HG03280 (cell line): ENCODE data around the gene RGS6.

Experiments used
- ATAC-seq: cut with Tn5 transposase; IDR thresholded peaks from one replicate; pipeline ENCODE4 v1.9.1; 2021; ENCODE audit warnings: mild to moderate bottlenecking, moderate library complexity; ENCODE audit not compliant: unreplicated experiment

The RGS6 gene

GRCh38 chr14:72613975-72614319 lies 681.7 kb downstream of the RGS6 start:
- ATAC-seq, result no peak

DNA sequence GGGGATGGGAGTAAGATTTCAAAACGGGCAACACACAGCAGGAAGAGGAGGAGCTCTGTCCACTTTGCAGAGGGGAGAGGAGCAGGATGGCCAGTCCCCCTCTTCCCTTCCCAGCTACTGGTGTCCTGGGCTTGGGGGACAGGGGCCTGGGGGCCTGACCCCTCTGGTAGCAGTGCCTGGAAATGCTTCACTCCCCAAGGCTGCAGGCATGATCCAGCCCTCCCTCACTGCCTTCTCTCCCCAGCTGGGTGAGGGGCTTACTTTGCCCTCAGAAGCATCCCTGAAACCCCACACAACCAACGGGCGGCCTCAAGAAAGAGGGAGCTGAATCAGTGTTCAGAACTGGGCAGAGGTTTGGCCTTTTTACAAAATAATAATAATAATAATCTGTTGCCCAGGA lies 682.1 kb downstream of the RGS6 start:
- no peak for ATAC-seq

DNA sequence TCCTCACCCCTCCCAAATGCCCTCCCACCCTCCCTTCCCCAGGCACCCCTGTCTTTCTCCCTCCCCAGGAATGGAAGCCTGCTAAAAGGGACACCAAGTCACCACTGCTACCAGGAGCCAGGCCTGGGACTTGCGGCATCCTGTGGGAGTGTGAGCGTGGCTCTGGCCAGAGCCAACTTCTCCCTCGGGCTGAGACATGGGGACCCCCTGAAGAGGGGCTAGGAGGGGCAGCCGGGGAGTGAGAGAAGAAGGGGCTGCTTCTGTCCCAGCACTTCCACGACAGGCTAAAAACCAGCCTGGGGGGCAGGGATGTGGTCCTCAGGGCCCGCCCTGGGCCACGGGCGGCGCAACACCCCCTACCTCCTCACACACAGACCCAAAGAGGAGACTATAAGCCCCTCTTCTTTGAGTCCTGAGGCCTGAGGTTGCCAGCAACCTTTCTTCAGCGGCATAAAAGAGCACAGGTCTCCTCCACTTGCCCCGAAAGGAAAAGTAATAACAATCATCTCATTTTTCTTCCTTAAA lies 682.7 kb downstream of the RGS6 start:
- no peak for ATAC-seq

GRCh38 chr14:72615451-72616121 lies 683.4 kb downstream of the RGS6 start:
- no peak for ATAC-seq
